Stimulated activated CD4-positive, alpha-beta T cell treated with anti-CD3 and anti-CD28 coated beads, TNF-alpha, amount 100 ng/mL, for 1 hour (primary cell): ENCODE results near the gene DENND5B.
"Not testable (repeated sequence)": the region's sequence is repeated elsewhere in the genome, so short reads cannot be mapped to it uniquely, and the experiment has no call there.

Experiments
- DNase-seq, 3 donors: peaks; one replicate each; pipeline ENCODE4 v3.0.0-alpha.2; 2020; ENCODE audit warnings: low read depth in 3 of 3, low spot score in 1 of 3

DENND5B gene

GRCh38 chr12:31475610-31476009 lies 115.3 kb downstream of the DENND5B start:
- DNase-seq: not testable (repeated sequence)

DNA sequence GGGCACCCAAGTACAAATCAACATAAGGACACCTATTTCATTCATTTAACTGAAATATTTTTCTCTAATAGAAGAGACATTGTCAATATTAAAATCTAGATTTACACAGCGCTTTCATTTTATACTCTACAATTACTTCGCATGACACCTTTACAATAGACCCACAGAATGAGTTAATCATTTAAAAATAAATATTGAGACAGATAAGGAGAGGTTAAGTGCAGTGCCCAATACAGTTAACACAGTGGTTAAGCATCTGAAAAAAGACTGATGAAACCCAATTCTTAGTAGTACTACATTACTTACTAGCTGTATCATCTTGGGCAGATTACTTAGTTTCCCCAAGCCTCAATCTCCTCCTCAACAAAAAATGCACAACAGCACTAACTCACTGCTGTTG lies 116.2 kb downstream of the DENND5B start:
- no peak for DNase-seq

GRCh38 chr12:31471823-31472222 lies 119.1 kb downstream of the DENND5B start:
- DNase-seq: no peak

- no peak for DNase-seq
Measured at GRCh38 chr12:31471051-31471450, 119.9 kb downstream of the DENND5B start.

DNA sequence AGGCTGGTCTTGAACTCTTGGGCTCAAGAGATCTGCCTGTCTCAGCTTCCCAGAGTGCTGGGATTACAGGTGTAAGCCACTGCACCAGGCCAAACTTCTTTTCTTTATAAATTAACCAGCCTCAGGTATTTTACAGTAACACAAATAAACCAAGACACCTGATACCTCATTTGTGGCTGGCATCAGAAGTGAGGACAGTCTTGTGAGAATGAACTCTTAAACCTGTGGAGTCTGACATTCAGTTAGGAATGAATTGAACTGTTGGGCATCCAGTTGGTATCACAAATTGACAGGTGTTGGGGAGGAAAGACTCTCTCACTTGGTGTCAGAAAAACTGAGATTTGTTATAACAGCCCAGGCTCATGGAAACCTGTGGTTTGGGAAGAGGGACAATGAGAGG lies 120.5 kb downstream of the DENND5B start:
- no peak for DNase-seq

DNA sequence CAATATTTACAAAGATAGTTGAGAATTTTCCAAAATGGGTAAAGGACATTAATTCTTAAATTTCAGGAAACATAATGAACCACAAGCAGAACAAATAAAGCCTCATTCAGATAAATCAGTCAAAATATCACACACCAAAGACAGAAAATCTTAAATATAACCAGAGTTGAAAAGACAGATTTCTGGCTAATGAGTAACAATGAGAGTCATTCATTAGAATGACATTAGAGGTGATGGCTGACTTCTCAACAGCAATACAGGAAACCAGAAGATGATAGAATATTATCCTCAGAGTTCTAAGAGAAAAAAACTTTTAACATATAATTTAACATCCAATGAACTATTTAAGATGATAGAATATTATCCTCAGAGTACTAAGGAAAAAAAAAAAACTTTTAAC lies 124.2 kb downstream of the DENND5B start:
- DNase-seq: no peak

- DNase-seq: no peak
Measured at GRCh38 chr12:31465002-31465401, 125.9 kb downstream of the DENND5B start.

- DNase-seq: no peak
Measured at GRCh38 chr12:31460024-31460423, 130.9 kb downstream of the DENND5B start.

DNA sequence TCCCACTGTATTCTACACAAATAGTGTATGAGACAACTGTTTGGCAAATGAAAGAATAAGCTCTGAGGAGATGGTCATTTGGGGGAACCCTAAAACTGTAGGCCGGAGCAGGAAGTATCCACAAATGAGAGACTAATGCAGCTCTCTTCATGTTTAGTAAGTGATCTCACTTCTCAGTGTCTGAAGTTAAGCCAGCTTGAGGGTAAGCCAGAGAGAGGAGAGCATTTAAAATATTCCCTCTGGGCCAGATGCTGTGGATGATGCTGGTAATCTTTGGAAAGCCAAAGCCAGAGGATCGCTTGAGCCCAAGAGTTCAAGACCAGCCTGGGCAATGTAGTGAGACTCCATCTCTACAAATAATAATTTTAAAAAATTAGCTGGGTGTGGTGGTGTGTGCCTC lies 134.4 kb downstream of the DENND5B start:
- no peak for DNase-seq

DNA sequence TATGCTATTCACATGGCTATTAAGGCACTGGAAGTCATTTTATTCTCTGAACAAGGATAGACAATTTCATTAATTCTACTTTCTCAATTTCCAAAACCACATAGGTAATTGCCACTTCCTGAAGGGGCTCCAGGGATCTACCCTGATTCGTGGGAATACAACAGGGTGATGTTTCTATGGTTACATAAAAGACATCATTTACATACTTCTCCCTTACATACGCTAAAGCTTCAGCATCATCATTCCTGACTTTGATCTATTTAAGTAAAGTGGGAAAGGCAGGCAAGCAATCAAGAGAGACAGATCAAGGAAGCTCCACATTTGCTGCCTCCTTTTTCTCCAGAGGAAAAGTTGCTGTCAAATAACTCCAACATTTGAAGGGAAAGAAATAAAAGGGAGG lies 146.2 kb downstream of the DENND5B start:
- no peak for DNase-seq

DNA sequence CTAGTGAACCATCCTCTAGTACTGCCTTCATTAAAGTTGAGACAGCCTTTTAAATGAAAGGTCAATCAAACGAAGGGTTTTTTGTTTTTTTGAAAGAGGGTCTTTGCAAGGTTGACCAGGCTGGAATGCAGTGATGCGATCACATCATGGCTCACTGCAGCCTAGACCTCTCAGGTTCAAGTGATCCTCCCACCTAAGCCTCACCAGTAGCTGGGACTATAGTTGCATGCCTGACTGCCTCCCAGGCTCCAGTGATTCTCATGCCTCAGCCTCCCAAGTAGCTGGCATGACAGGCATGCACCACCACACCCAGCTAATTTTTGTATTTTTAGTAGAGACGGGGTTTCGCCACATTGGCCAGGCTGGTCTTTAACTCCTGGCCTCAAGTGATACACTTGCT lies 150.3 kb downstream of the DENND5B start:
- DNase-seq: no peak

GRCh38 chr12:31440134-31440533 lies 150.8 kb downstream of the DENND5B start:
- DNase-seq: no peak

DNA sequence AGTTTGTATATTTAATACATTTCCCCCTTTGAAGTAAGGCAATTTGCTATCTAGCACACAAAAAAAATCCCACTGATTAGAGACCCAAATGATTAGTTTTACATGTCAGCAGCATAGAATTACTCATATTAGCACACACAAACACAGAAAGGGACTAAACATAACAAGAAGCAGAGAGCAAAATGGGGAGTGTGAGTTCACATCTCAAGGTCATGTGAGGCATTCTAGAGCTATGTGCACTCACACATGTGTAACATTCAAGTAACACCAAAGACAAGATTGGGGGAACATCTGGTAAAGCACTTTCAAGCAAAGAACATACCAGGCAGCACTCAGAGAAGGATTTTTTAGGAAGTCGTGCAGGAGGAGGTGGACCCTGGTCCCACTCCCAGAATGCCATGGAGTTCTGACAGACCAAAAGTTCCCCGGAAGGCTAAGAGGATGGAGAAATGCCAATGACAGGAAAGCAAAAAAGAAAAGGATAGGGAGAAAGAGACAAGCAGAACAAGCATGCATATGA lies 159.2 kb downstream of the DENND5B start:
- DNase-seq: no peak

DNA sequence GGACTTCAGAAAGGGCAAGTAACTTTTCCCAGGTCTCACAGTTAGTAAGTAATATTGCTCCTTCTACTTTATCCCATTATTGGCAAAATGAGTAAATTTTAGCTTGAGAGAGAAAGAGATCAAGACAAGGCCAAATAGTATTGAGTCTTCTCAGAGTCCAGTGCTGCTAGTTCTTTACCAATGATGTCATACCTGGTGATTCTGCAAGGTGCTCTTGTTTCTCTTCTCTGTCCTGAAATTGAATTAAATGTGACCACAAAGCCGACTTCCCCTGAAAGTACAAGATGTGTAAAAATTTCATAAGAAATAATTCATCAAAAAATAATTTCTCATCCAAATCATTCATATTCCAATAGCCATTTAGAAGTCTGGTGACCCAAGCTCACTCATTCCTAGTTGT lies 167.5 kb downstream of the DENND5B start:
- DNase-seq: no peak

DNA sequence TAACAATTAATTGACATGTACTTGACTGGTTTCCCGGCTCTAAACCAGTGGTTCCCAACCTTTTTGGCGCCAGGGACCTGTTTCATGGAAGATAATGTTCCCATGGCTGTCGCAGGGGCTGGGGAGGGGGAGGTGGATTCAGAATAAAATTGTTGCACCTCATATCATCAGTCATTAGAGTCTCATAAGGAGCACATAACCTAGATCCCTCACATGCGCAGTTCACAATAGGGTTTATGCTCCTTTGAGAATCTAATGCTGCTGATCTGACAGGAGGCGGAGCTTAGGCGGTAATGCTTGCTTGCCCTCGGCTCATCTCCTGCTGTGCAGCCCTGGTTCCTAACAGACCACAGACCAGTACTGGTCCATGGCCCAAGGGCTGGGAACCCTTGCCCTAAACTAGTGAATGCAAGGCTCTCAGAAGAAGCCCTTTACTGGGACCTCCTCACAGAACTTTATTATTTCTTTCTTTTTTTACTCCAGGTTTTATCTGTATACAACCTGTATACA lies 178.6 kb downstream of the DENND5B start:
- DNase-seq: no peak

GRCh38 chr12:31408763-31409162 lies 182.2 kb downstream of the DENND5B start:
- DNase-seq: no peak

GRCh38 chr12:31407562-31407961 lies 183.4 kb downstream of the DENND5B start:
- no peak for DNase-seq

DNA sequence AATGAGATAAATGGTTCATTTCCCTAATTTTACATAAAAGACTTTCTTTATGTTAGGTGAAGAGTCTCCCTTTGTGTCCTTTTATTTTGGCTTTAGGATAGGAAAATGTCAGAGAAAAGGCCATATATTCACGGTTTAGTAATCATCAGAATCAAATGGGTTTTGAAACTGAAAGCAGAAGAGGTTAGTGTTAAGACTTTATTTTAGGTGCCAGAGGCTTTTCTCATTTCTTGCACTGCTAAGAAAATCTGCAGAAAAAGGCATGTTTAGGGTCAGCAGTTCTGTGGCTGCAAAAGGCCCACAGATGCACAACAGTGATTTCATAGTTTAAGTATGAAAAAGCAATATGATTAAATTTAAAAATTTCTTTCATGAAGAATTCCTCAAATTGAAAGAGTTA lies 184.6 kb downstream of the DENND5B start:
- DNase-seq: no peak

DNA sequence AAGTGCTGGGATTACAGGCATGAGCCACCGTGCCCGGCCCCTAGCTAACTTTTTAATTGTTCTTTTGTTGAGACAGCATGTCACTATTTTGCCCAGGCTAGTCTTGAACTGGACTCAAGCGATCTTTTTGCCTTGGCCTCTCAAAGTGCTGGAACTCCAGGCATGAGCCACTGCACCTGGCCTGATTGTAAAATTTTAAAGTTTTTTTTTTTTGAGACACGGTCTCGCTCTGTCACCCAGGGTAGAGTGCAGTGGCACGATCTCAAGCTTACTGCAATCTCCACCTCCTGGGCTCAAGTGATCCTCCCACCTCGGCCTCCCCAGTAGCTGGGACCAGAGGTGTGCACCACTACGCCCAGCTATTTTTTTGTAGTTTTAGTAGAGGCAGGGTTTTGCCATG lies 185.9 kb downstream of the DENND5B start:
- DNase-seq: no peak

DNA sequence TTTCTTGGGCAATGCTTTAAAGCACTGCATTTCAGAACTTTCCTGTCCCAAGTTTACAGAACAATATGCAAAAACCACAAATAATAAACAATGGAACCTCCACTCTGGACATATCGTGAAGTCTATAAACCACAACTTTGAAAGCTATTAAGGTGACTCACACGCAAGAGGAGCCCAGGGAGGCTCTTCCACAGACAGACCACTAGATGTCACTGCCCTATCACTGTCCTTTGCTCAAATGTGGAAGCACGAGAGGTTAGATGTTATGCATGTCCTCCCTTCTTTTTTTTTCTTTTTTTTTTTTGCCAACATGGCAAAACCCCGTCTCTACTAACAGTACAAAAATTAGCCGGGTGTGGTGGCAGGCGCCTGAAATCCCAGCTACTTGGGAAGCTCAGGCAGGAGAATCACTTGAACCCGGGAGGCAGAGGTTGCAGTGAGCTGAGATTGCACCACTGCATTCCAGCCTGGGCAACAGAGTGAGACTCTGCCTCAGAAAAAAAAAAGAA lies 187.8 kb downstream of the DENND5B start:
- peak in 2 of 3 donors; percentile 8 to 9 for DNase-seq

DNA sequence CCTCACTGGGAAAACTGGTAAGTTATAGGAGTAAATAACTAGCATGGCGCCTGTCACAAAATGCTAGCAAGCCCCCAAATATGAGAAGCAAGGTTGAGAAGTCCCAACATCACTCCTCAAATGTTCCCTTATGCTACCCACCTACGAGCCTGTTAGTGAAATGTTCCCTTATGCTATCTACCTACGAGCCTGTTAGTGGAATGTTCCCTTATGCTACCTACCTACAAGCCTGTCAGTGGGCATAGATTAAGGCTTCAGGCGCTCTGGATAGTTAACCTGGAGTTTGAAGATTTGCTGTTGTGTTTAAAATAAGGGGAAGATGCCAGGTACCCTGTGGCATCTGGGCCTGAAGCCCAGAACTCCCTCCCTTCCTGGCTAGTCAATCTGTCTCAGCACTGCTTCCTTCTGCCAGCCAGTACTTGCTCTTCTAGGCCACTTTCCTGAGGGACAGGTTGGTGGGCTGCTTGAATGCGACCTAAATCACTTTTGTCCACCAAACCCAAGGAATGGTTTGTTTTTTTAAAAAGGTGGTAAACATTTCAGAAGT lies 197.9 kb downstream of the DENND5B start:
- no peak for DNase-seq

DNA sequence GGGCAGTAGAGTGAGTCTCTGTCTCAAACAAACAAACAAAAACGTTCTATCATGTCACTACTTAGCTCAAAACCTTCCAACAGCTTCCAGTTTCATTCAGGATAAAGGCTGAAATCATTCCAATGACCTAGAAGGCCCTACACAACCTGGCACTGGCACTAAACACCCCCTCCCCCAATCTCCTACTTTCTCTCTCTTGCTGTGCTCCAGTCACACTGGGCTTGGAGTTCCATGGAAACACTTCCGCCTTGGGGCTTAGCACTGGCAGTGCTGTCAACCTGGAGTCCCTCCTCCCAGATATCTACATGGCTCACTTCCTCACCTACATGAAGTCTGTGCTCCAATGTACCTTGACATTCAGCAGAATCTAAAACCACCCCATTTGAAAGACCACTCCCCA lies 199.9 kb downstream of the DENND5B start:
- DNase-seq: no peak

DNA sequence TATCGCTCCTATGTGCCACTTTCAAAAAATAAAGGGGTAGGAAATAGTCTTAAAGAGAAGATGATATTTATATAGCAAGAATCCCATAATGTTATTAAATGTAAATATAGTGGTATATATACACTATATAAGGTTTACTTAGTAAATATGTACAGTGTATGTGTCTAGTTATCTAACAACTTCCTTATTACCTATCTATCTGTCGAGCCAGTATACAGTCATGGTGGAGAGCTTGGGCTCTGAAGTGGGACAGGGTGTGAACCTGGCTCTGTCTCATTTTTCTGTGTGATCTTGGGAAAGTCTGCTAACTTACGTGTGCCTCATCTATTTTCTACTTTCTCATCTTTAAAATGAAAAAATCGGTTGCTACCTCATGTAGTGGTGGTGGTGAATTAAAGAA lies 202.2 kb downstream of the DENND5B start:
- DNase-seq: no peak
